GM23248 (cell line): ENCODE data around the gene KLHDC7B.

Experiments
- EZH2 ChIP-seq: fragments of 200-600 bp; sonication (generic); IDR thresholded peaks from 2 replicates; pipeline ENCODE4 v1.6.1; 2018; ENCODE audit warnings: antibody characterized with exemption, mild to moderate bottlenecking; ENCODE audit not compliant: insufficient read depth, poor library complexity, severe bottlenecking
- EZH2phosphoT487 ChIP-seq: fragments of 200-600 bp; sonication (generic); IDR thresholded peaks from 2 replicates; pipeline ENCODE4 v1.6.1; 2018; ENCODE audit warnings: antibody characterized with exemption, moderate library complexity, mild to moderate bottlenecking, low read depth; ENCODE audit not compliant: insufficient read depth

- TF ChIP-seq EZH2phosphoT487 (no peak), EZH2 (no peak)
Measured at GRCh38 chr22:50576806-50577696, 31.4 kb downstream of the KLHDC7B start.
